H1 (cell line): ENCODE results near the gene LRRC3C. TPM values are rescaled to one million over a fixed set of nuclear protein-coding genes. Genes with fewer than 3 reads are reported as not detected.

Source experiments
- BCL11A ChIP-seq, 2 experiments: IDR thresholded peaks; one replicate each; pipeline ENCODE4 v1.6.1; 2011; ENCODE audit warnings: low read depth in 2 of 2, low read length in 2 of 2, mild to moderate bottlenecking in 2 of 2
- CHD7 ChIP-seq: fragments of 300-600 bp; sonication (generic); IDR thresholded peaks from 2 replicates; pipeline ENCODE4 v1.7.1; 2012; ENCODE audit warnings: low read length, moderate library complexity, mild to moderate bottlenecking, inconsistent platforms; ENCODE audit not compliant: insufficient replicate concordance
- FOSL1 ChIP-seq: IDR thresholded peaks from 2 replicates; pipeline ENCODE4 v1.6.1; 2011; ENCODE audit warnings: mild to moderate bottlenecking, low read depth, low read length, moderate library complexity; ENCODE audit not compliant: insufficient read depth
- KDM1A ChIP-seq: fragments of 200-600, 300-600 bp; sonication (generic); IDR thresholded peaks from 2 replicates; pipeline ENCODE4 v1.7.1; 2016; ENCODE audit warnings: mild to moderate bottlenecking, low read length, borderline replicate concordance
- KDM5A ChIP-seq: fragments of 200-600 bp; IDR thresholded peaks from 2 replicates; pipeline ENCODE4 v1.7.1; 2012; ENCODE audit warnings: mild to moderate bottlenecking, low read length, inconsistent platforms, mixed read lengths
- MAX ChIP-seq: IDR thresholded peaks from 2 replicates; pipeline ENCODE4 v1.6.1; 2012; ENCODE audit warnings: inconsistent platforms
- RAD21 ChIP-seq, 2 experiments: IDR thresholded peaks in 1 of 2; conservative IDR thresholded peaks in 1 of 2; 2 replicates each; pipeline ENCODE4 v1.6.1; 2011; ENCODE audit warnings: low read depth in 2 of 2, low read length in 2 of 2, improper control_type of control experiment in 1 of 2, inconsistent platforms in 1 of 2, mild to moderate bottlenecking in 1 of 2, moderate library complexity in 1 of 2
- SP2 ChIP-seq: IDR thresholded peaks from 2 replicates; pipeline ENCODE4 v1.6.1; 2012; ENCODE audit warnings: mild to moderate bottlenecking, low read length, inconsistent platforms
- TEAD4 ChIP-seq: IDR thresholded peaks from 2 replicates; pipeline ENCODE4 v1.6.1; 2012; ENCODE audit warnings: low read depth, low read length, inconsistent platforms, mixed read lengths
- polyA plus RNA-seq, 7 experiments: library from polyadenylated mRNA; depleted of rRNA in 3 of 7; stranded (reverse) in 5 of 7; unstranded in 2 of 7; fragments of >200 nt in 5 of 7; fragments of 200-250 nt in 2 of 7; gene quantifications; 1 replicate in 5 of 7; 2 replicates in 1 of 7; 4 replicates in 1 of 7; pipeline versions ENCODE4 v1.2.1 to v1.2.3, GENCODE V29; 2011 to 2013; ENCODE audit warnings: missing spikeins in 2 of 7, mixed read lengths in 2 of 7
- total RNA-seq: library from RNA; stranded (reverse); fragmentation: NEBNext Ultra II Directional; extraction: Animal tissue kit (Norgen Biotek cat#: 25700); gene quantifications from 2 replicates; pipeline ENCODE4 v1.2.1, GENCODE V29; 2021

Gene LRRC3C
- total and polyA plus RNA-seq, 2 of the 8 experiments (the other 6 are each of a cell fraction or from before 2014, with no cell fraction given): not detected

- peak; percentile 31 for TF ChIP-seq CHD7
- TF ChIP-seq KDM1A: no peak
- no peak for TF ChIP-seq SP2
- no peak for TF ChIP-seq TEAD4
- TF ChIP-seq FOSL1: no peak
- TF ChIP-seq RAD21 (IDR thresholded peaks at IDR 0.05 in 1 of 2, conservative IDR thresholded peaks at IDR 0.05 in 1 of 2; ENCODE audit: low read depth in 2 of 2, low read length in 2 of 2): peak; percentile 61 to 69
- peak; percentile 77 for TF ChIP-seq MAX
- no peak for TF ChIP-seq KDM5A
- TF ChIP-seq BCL11A (IDR thresholded peaks at IDR 0.05; ENCODE audit: low read depth in 2 of 2, low read length in 2 of 2): no peak
Measured at GRCh38 chr17:39980351-39981206, 53.0 kb downstream of the LRRC3C start, which contains the start of gene PSMD3 (continued).
